SJSA1 (cell line): Measurements from ENCODE around the gene SLC6A3. TPM values are rescaled to one million over a fixed set of nuclear protein-coding genes. Genes with fewer than 3 reads are reported as not detected.
"Not testable (repeated sequence)": the region's sequence is repeated elsewhere in the genome, so short reads cannot be mapped to it uniquely, and the experiment has no call there.

ENCODE experiments used
- DNase-seq, 2 experiments: peaks; one replicate each; pipeline ENCODE4 v3.0.0-alpha.2; 2015 to 2020; ENCODE audit warnings: low spot score in 2 of 2, low read depth in 1 of 2
- H3K27ac ChIP-seq: fragments of 250-450 bp; sonication (Bioruptor Pico); 2 replicates; pipeline ENCODE4 v1.5.1; 2020; ENCODE audit warnings: mild to moderate bottlenecking, moderate library complexity
- H3K27me3 ChIP-seq: fragments of 250-450 bp; sonication (Bioruptor Pico); replicated peaks from 2 replicates; pipeline ENCODE4 v1.5.1; 2020; ENCODE audit warnings: mild to moderate bottlenecking, moderate library complexity
- H3K36me3 ChIP-seq: fragments of 250-450 bp; sonication (Bioruptor Pico); 2 replicates; pipeline ENCODE4 v1.5.1; 2020; ENCODE audit warnings: mild to moderate bottlenecking
- H3K4me1 ChIP-seq: fragments of 250-450 bp; sonication (Bioruptor Pico); replicated peaks from 2 replicates; pipeline ENCODE4 v1.6.1; 2021; ENCODE audit warnings: mild to moderate bottlenecking
- H3K4me3 ChIP-seq: fragments of 250-450 bp; sonication (Bioruptor Pico); 2 replicates; pipeline ENCODE4 v1.5.1; 2020; ENCODE audit warnings: mild to moderate bottlenecking
- H3K9me3 ChIP-seq: fragments of 250-450 bp; sonication (Bioruptor Pico); replicated peaks from 2 replicates; pipeline ENCODE4 v1.5.1; 2020; ENCODE audit warnings: mild to moderate bottlenecking
- total RNA-seq: library from RNA; depleted of rRNA; stranded (reverse); fragments of >200 nt; shearing (Covaris generic); gene quantifications from 2 replicates; pipeline ENCODE4 v1.2.3, GENCODE V29; 2014

Gene SLC6A3
- total RNA-seq, 1 experiment from 2014 or later = not detected

DNA sequence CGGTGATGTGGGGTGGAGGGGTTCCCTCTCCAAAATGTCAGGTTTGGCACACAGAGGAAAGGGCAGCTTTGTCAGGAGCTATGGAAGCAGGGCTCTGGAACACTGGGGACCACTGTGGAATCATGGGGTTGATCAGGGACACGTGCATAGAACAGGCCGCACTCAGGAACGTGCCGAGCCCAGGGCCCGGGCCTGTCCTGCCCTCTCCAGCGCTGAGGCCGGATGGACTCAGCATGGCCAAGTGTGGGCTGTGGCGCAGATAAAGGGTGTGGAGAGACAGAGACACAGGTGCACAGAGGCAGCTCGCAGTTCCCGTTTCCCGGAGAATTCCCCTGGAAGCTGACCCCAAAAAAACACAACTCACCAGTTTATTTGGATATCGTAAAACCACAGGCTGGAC lies 37.8 kb upstream of the SLC6A3 start:
- Histone ChIP-seq H3K27ac (no peak overlapping the region), H3K9me3 (no peaks in the 10 kb centered on the region), H3K4me3 (no peak overlapping the region), H3K4me1 (no peaks in the 10 kb centered on the region), H3K36me3 (peaks cover 20% of the 10 kb centered on the region), H3K27me3 (no peaks in the 10 kb centered on the region)
- DNase-seq = no peak

GRCh38 chr5:1481959-1482331 lies 36.7 kb upstream of the SLC6A3 start:
- H3K36me3 ChIP-seq = peaks cover 18% of the 10 kb centered on the region
- no peak for DNase-seq

GRCh38 chr5:1481266-1481958 lies 36.2 kb upstream of the SLC6A3 start:
- DNase-seq = no peak

More at GRCh38 chr5:1481959-1482331, 36.7 kb upstream of the SLC6A3 start:
- Histone ChIP-seq H3K4me3 (no peak overlapping the region), H3K4me1 (no peaks in the 10 kb centered on the region), H3K27ac (no peak overlapping the region), H3K9me3 (no peaks in the 10 kb centered on the region), H3K27me3 (no peaks in the 10 kb centered on the region)

DNA sequence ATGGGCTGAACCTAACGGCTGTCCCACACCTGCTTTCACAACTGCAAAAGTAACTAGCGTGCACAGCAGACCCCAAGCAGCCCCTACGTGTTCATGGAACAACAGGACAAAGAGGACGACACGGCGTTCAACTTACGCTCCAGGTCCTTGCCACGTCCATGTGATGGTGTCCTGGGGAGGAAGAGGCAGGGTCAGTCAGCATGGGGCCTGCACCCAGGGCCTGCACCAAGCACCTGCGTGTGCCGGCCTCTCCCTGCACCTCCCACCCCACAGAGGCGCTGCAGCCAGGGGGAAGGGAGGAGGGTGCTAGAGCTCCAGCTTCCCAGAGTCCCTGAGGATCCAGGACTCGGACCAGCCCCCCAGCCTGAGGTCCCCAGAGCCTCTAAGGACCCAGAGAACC lies 35.6 kb upstream of the SLC6A3 start:
- H3K27ac ChIP-seq = no peak overlapping the region
- no peak for DNase-seq
- no peaks in the 10 kb centered on the region for H3K9me3 ChIP-seq
- H3K4me3 ChIP-seq = no peak overlapping the region
- peaks cover 9% of the 10 kb centered on the region for H3K36me3 ChIP-seq
- no peaks in the 10 kb centered on the region for H3K27me3 ChIP-seq
- H3K4me1 ChIP-seq = no peaks in the 10 kb centered on the region

More at GRCh38 chr5:1481266-1481958, 36.2 kb upstream of the SLC6A3 start:
- no peak overlapping the region for H3K27ac ChIP-seq
- no peaks in the 10 kb centered on the region for H3K27me3 ChIP-seq
- no peaks in the 10 kb centered on the region for H3K9me3 ChIP-seq
- H3K36me3 ChIP-seq = peaks cover 15% of the 10 kb centered on the region
- no peaks in the 10 kb centered on the region for H3K4me1 ChIP-seq
- H3K4me3 ChIP-seq = no peak overlapping the region

DNA sequence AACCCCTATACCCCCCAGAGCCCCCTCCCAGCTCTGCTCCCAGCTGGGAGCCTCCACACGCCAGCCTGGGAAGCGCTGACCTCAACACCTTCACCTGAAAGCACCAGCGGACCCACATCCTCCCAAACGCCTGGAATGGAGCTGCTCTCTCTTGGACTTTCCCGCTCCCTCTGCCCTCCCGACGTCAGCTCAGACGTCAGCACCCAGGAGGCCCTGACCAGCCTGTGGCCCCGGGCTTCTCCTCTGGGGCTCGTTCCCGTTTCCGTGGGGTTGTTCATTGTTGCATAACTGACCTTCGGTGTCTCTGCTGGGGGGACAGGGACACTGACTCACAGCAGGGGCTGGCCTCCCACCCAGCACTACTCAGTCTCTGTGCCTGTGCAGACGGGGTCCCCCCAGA lies 35.0 kb upstream of the SLC6A3 start:
- Histone ChIP-seq H3K4me3 (no peak overlapping the region), H3K4me1 (no peaks in the 10 kb centered on the region), H3K27me3 (no peaks in the 10 kb centered on the region), H3K36me3 (peaks cover 9% of the 10 kb centered on the region), H3K9me3 (no peaks in the 10 kb centered on the region), H3K27ac (no peak overlapping the region)
- DNase-seq = no peak

GRCh38 chr5:1479581-1480188 lies 34.4 kb upstream of the SLC6A3 start:
- peaks cover 12% of the 10 kb centered on the region for H3K36me3 ChIP-seq
- no peaks in the 10 kb centered on the region for H3K27me3 ChIP-seq
- H3K27ac ChIP-seq = no peak overlapping the region
- H3K4me1 ChIP-seq = no peaks in the 10 kb centered on the region
- no peak overlapping the region for H3K4me3 ChIP-seq
- no peak for DNase-seq
- H3K9me3 ChIP-seq = no peaks in the 10 kb centered on the region

DNA sequence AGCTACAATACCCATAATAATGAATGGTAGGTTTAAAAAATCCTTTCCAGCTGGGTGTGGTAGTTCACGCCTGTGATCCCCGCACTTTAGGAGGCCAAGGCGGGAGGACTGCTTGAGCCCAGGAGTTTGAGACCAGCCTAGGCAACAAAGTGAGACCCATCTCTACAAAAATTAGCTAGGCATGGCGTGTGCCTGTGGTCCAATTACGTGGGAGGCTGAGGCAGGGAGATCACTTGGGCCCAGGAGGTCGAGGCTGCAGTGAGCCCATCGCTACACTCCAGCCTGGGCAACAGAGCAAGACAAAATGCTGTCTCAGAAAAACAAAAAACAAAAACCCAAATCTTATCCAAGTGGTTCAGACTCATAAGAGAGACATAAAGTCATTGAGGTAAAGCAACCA lies 33.8 kb upstream of the SLC6A3 start:
- H3K4me3 ChIP-seq = no peak overlapping the region
- no peaks in the 10 kb centered on the region for H3K4me1 ChIP-seq
- H3K27ac ChIP-seq = no peak overlapping the region
- peaks cover 12% of the 10 kb centered on the region for H3K36me3 ChIP-seq
- no peaks in the 10 kb centered on the region for H3K27me3 ChIP-seq
- no peaks in the 10 kb centered on the region for H3K9me3 ChIP-seq
- DNase-seq = no peak

GRCh38 chr5:1478271-1479035 lies 33.2 kb upstream of the SLC6A3 start:
- H3K36me3 ChIP-seq = peaks cover 12% of the 10 kb centered on the region
- H3K4me3 ChIP-seq = no peak overlapping the region
- no peaks in the 10 kb centered on the region for H3K9me3 ChIP-seq
- no peaks in the 10 kb centered on the region for H3K27me3 ChIP-seq
- no peak for DNase-seq
- no peak overlapping the region for H3K27ac ChIP-seq
- H3K4me1 ChIP-seq = no peaks in the 10 kb centered on the region

- no peaks in the 10 kb centered on the region for H3K27me3 ChIP-seq
- peaks cover 14% of the 10 kb centered on the region for H3K36me3 ChIP-seq
- no peaks in the 10 kb centered on the region for H3K9me3 ChIP-seq
- no peak overlapping the region for H3K27ac ChIP-seq
- H3K4me3 ChIP-seq = no peak overlapping the region
- no peak for DNase-seq
- H3K4me1 ChIP-seq = no peaks in the 10 kb centered on the region
Observed at GRCh38 chr5:1477341-1477740, 32.1 kb upstream of the SLC6A3 start.

DNA sequence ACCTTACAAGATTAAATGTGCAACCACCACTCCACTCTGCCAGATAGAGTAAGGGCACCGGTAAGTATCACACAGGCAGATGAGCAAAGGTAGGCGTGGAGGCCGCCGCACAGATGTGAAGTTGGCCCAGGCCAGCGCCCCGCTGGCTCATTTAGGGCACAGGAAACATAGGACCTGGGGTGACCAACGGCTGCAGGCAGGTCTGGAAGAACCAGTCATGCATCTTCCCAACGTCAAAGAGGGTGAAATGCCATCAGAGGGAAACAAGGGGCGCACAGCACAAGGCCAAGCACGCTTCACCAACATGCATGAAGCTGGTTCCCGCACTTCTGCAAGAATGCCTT lies 31.7 kb upstream of the SLC6A3 start:
- Histone ChIP-seq H3K36me3 (peaks cover 14% of the 10 kb centered on the region), H3K9me3 (no peaks in the 10 kb centered on the region), H3K4me1 (no peaks in the 10 kb centered on the region), H3K27me3 (no peaks in the 10 kb centered on the region), H3K27ac (no peak overlapping the region), H3K4me3 (no peak overlapping the region)
- DNase-seq = no peak

- Histone ChIP-seq H3K27me3 (no peaks in the 10 kb centered on the region), H3K4me3 (no peak overlapping the region), H3K27ac (no peak overlapping the region), H3K9me3 (no peaks in the 10 kb centered on the region), H3K36me3 (peaks cover 14% of the 10 kb centered on the region), H3K4me1 (no peaks in the 10 kb centered on the region)
- no peak for DNase-seq
Observed at GRCh38 chr5:1476181-1476966, 31.1 kb upstream of the SLC6A3 start.

DNA sequence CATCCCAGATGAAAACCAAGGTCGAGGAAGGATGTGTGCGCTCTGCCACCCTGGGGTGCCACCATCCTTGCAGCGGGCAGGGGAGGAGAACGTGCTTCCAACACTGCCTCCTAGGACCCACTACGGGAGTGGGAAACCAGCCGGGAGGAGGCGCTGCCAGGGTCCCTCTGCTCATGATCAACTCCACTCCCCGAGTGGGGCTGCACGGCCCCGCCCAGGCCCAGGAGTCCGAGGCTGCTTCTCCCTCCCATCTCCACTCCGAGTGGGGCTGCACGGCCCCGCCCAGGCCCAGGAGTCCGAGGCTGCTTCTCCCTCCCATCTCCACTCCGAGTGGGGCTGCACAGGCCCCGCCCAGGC lies 30.3 kb upstream of the SLC6A3 start:
- H3K4me1 ChIP-seq, DNase-seq, H3K9me3 ChIP-seq, H3K4me3 ChIP-seq, H3K27me3 ChIP-seq, H3K27ac ChIP-seq: not testable (repeated sequence)
- H3K36me3 ChIP-seq = peaks cover 14% of the 10 kb centered on the region

DNA sequence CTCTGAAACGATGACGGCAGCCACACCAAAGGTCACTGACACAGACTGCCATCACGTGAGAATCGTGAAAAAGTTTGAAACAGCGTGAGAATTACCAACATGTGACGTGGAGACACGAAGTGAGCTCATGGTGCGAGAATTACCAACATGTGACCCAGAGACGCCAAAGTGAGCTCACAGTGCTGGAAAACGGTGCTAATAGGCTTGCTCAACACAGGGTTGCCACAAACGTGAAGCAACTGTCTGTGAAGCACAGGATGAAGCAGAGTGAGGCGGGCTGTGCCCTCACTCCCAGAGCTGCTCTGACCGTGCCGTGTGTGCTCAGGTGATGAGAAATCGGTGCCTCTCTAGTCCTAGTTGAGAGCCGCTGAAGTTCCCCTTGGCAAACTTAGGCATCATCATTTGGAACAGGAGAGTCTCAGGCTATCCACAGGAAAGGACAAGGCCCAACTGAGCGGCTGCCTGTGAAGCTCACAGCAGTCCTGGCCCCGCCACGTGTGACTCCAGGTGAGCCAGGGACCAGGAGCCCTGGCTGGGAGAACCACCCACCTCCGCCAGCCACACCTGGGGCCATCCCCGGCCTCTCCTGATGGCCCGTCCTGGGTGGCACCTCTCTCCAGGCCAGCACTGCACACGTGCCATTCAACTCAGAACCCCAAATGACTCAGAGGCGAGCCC lies 29.8 kb upstream of the SLC6A3 start:
- H3K36me3 ChIP-seq = peaks cover 14% of the 10 kb centered on the region
- H3K9me3 ChIP-seq = no peaks in the 10 kb centered on the region
- DNase-seq = no peak
- H3K27ac ChIP-seq = no peak overlapping the region
- H3K4me1 ChIP-seq = no peaks in the 10 kb centered on the region
- H3K27me3 ChIP-seq = no peaks in the 10 kb centered on the region
- H3K4me3 ChIP-seq = no peak overlapping the region
